HG02840 (cell line): ENCODE data around the gene CLCN6.

Experiments used
- ATAC-seq: cut with Tn5 transposase; IDR thresholded peaks from one replicate; pipeline ENCODE4 v1.9.1; 2021; ENCODE audit warnings: mild to moderate bottlenecking, moderate library complexity, moderate number of reproducible peaks; ENCODE audit not compliant: unreplicated experiment, low FRiP score

The CLCN6 gene

GRCh38 chr1:11847667-11848372, 41.8 kb downstream of the CLCN6 start, which contains the start of gene NPPA:
Gene NPPA, minus strand, starts transcription at chr1:11847783. Its CDS starts 99 bp downstream, at chr1:11847684.
- no peak for ATAC-seq

- ATAC-seq = no peak
Observed at GRCh38 chr1:11848373-11848700, 42.3 kb downstream of the CLCN6 start.

GRCh38 chr1:11850156-11850555, 44.2 kb downstream of the CLCN6 start:
- ATAC-seq = no peak

GRCh38 chr1:11851180-11851579, 45.2 kb downstream of the CLCN6 start:
- no peak for ATAC-seq

- no peak for ATAC-seq
Observed at GRCh38 chr1:11854519-11854918, 48.5 kb downstream of the CLCN6 start.

GRCh38 chr1:11855430-11855829, 49.4 kb downstream of the CLCN6 start:
- ATAC-seq = no peak

- no peak for ATAC-seq
Observed at GRCh38 chr1:11856698-11857097, 50.7 kb downstream of the CLCN6 start.

- ATAC-seq = no peak
Observed at GRCh38 chr1:11857164-11857851, 51.3 kb downstream of the CLCN6 start.

GRCh38 chr1:11858158-11858557, 52.2 kb downstream of the CLCN6 start:
- ATAC-seq = no peak

- no peak for ATAC-seq
Observed at GRCh38 chr1:11858613-11858967, 52.6 kb downstream of the CLCN6 start, which contains the start of gene NPPB. Gene NPPB, minus strand, starts transcription at chr1:11858945. Its CDS starts 112 bp downstream, at chr1:11858833.

- no peak for ATAC-seq
Observed at GRCh38 chr1:11858968-11859871, 53.2 kb downstream of the CLCN6 start.

GRCh38 chr1:11860083-11860482, 54.1 kb downstream of the CLCN6 start:
- no peak for ATAC-seq

GRCh38 chr1:11860587-11860986, 54.6 kb downstream of the CLCN6 start:
- no peak for ATAC-seq

GRCh38 chr1:11862890-11863289, 56.9 kb downstream of the CLCN6 start:
- no peak for ATAC-seq

- no peak for ATAC-seq
Observed at GRCh38 chr1:11868331-11868980, 62.5 kb downstream of the CLCN6 start.

GRCh38 chr1:11869104-11869503, 63.1 kb downstream of the CLCN6 start:
- ATAC-seq = no peak

GRCh38 chr1:11869650-11870207, 63.7 kb downstream of the CLCN6 start:
- ATAC-seq = no peak

- no peak for ATAC-seq
Observed at GRCh38 chr1:11872545-11872944, 66.6 kb downstream of the CLCN6 start.

GRCh38 chr1:11873395-11874257, 67.6 kb downstream of the CLCN6 start:
- no peak for ATAC-seq

- ATAC-seq = no peak
Observed at GRCh38 chr1:11874258-11874562, 68.2 kb downstream of the CLCN6 start.
